ENCODE measurements around the gene MYRIP.

GRCh38 chr3:39962581-39962980 is 153.2 kb downstream of the MYRIP start:
- TF ChIP-seq CTCF (IDR thresholded peaks at IDR 0.05): no peak
- TF ChIP-seq POLR2A (IDR thresholded peaks at IDR 0.05): no peak

Measured in thyroid gland (tissue), 4 donors.